Adipose tissue (tissue), 3 donors: ENCODE measurements around the gene NMNAT2. TPM values are rescaled to one million over a fixed set of nuclear protein-coding genes. Genes with fewer than 3 reads are reported as not detected.
"Not testable (repeated sequence)": the region's sequence is repeated elsewhere in the genome, so short reads cannot be mapped to it uniquely, and the experiment has no call there.

Source experiments
- H3K27ac ChIP-seq: one replicate; pipeline ENCODE4 v1.5.1; 2013; ENCODE audit warnings: low read depth, low read length
- WGBS, 3 donors: extraction: QIAGEN DNeasy Blood & Tissue Kit; methylation state at CpG; one replicate each; pipeline ENCODE4 v1.1.7; 2013; 5-methylcytosine and 5-hydroxymethylcytosine counted together
- polyA plus RNA-seq, 3 donors: library from polyadenylated mRNA; stranded (reverse); fragments of 200-250 nt; gene quantifications; one replicate each; pipeline ENCODE4 v1.2.3, GENCODE V29; 2013
- donor health status: healthy with polysubstance abuse.
- donor health status: Bipolar disorder and iron deficiency.
- donor health status: healthy.

NMNAT2 gene
- polyA plus RNA-seq, 3 donors: 0.90 to 1.9 (median 1.3) TPM

DNA sequence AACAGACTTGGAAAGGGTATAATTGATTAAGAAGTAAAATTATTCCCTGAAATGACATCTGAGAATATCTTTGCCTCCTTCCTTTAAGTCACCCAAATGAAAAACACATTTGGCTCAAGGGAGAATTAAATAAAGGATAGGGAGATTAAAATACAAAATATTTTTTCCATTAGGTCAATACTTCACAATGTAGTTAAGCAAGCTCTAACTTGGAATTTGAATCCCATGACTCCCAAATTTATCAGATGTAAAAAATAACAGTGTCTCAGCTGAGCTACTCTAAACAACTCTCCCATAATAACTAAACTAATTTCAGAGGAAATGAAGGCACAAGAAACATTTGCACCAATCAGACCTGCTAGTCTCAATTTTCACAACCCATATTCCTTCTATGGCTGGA lies 6.5 kb upstream of the NMNAT2 start:
- no peak overlapping the region for H3K27ac ChIP-seq

DNA sequence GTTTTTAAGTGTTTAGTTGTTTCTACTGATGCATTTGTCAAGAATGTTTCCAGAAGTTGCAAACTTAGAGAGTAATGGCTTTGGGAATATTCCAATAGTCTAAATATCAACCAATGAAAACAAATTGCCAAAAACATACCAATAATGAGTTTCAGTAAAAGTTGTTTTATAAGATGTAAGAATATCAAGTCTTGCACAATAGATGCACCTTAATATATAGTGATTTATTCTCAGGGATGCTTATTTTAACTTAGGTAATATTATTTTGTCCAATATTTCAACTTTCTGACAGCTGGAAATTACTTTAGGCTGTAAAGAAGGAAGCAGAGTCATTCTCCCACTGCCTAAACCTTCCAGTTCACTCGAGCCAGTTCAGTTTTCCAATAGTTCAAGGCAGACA lies 5.4 kb upstream of the NMNAT2 start:
- no peak overlapping the region for H3K27ac ChIP-seq
- 13 to 54% (median 50%) methylated on average over 1 of the region's 1 CpG for WGBS, 3 donors

GRCh38 chr1:183419399-183419798 lies 1.2 kb upstream of the NMNAT2 start:
- WGBS, 3 donors: 61 to 85% (median 73%) methylated on average over 3 of the region's 3 CpGs
- no peak overlapping the region for H3K27ac ChIP-seq

DNA sequence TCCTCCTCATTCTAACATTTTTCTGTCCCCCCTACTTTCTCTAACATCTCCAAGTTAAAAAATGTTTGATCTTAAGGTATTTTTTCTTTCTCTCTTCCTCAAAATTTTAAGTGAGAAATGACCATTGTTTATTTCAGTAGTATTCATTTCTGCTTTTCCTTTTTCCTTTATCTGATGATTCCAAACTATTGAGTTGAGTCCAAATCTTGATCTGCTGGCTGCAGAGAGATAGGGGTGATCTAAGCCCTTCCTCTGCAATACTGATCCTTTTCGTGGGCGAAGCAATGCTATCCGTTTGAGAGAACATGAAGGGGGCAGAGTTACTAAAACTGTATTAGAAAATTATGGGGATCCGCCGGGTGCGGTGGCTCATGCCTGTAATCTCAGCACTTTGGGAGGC lies 516 bp upstream of the NMNAT2 start:
- WGBS, 3 donors: 59 to 77% (median 64%) methylated on average over 6 of the region's 6 CpGs
- no peak overlapping the region for H3K27ac ChIP-seq

GRCh38 chr1:183416850-183417771 lies 1.1 kb downstream of the NMNAT2 start:
- no peak overlapping the region for H3K27ac ChIP-seq
- WGBS, 3 donors: 2 to 4% (median 3%) methylated on average over 69 of the region's 69 CpGs

DNA sequence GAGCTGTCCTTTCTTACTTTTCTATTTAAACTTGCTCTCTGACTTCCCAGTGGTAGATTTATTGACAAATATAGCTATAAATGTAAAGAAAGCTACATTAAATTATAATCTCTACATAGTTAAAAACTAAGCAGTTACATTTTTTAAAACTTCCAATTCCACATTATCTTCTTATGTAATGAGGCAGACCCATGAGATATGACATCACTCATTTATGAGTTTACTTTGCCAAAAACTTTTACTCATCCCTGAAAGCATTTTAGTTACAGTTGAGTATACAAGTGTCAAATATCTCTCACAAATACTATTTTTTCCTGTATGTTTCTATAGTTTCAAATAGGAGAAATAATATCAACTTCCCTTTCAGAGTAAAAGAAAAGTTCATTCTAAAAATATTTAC lies 3.8 kb downstream of the NMNAT2 start:
- H3K27ac ChIP-seq: no peak overlapping the region

DNA sequence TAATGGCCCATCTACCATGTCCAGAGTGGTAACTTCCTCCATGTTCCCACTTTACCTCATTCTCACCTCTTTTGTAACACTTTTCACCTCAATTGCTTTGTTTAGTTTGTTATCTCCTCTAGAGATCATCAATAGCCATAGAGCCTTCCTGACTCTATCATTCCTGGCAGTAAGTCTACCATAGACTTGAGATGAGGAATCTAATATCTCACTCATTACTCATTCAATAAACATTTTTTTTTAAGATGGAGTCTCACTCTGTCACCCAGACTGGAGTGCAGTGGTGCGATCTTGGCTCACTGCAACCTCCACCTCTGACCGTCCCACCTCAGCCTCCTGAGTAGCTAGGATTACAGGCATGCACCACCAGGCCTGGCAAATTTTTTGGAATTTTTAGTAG lies 7.1 kb downstream of the NMNAT2 start:
- WGBS, 3 donors: 90 to 97% (median 97%) methylated on average over 2 of the region's 2 CpGs
- H3K27ac ChIP-seq: no peak overlapping the region

DNA sequence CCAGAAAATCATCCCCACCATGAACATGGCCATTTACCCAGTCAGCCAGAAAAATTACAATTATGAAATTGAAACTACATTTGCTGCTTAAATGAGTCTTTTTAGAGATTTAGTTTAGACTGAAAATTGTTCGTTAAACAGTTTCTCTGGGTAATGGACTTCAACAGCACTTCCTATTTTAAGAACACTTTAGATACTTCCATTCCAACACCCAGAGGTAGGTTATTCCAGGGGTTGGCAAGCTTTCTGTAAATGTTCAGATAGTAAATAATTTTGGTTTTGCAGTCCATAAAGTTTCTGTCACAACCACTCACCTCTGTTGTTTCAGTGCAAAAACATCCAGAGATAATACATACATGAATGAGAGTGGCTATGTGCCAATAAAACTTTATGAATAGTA lies 10.2 kb downstream of the NMNAT2 start:
- 81 to 93% (median 88%) methylated on average over 1 of the region's 1 CpG for WGBS, 3 donors

GRCh38 chr1:183407474-183407873 lies 10.7 kb downstream of the NMNAT2 start:
- 78 to 81% (median 80%) methylated on average over 2 of the region's 2 CpGs for WGBS, 3 donors
- H3K27ac ChIP-seq: no peak overlapping the region

More for the DNA sequence above, 10.2 kb downstream of the NMNAT2 start:
- no peak overlapping the region for H3K27ac ChIP-seq

GRCh38 chr1:183404476-183404875 lies 13.7 kb downstream of the NMNAT2 start:
- H3K27ac ChIP-seq: no peak overlapping the region
- WGBS, 3 donors: 47 to 75% (median 59%) methylated on average over 2 of the region's 2 CpGs

GRCh38 chr1:183403498-183403897 lies 14.7 kb downstream of the NMNAT2 start:
- WGBS, 3 donors: 49 to 59% (median 52%) methylated on average over 3 of the region's 3 CpGs

GRCh38 chr1:183401565-183401964 lies 16.6 kb downstream of the NMNAT2 start:
- H3K27ac ChIP-seq: not testable (repeated sequence)
- 38 to 79% (median 45%) methylated on average over 1 of the region's 1 CpG for WGBS, 3 donors

More at GRCh38 chr1:183403498-183403897, 14.7 kb downstream of the NMNAT2 start:
- H3K27ac ChIP-seq: no peak overlapping the region

GRCh38 chr1:183394435-183394834 lies 23.7 kb downstream of the NMNAT2 start:
- WGBS, 3 donors: 81 to 97% (median 92%) methylated on average over 2 of the region's 2 CpGs
- H3K27ac ChIP-seq: no peak overlapping the region

DNA sequence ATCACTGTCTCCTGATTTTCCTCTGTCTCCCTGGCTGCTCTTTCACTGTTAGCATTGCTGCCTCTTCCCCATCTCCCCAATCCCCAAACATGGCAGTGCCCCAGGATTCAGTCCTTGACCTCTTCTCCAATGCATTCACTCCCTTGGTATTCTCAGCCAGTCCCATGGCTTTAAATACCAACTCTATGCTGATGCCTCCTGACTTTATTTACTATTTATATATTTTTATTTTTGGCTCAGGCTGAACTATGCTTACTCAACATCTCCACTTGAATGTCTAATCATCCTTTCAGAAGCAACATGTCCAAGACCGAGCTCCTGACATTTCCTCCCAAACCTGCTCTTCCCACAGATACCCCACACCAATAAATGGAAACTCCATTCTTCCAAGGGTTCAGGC lies 26.3 kb downstream of the NMNAT2 start:
- 72 to 92% (median 90%) methylated on average over 1 of the region's 1 CpG for WGBS, 3 donors
- H3K27ac ChIP-seq: no peak overlapping the region

DNA sequence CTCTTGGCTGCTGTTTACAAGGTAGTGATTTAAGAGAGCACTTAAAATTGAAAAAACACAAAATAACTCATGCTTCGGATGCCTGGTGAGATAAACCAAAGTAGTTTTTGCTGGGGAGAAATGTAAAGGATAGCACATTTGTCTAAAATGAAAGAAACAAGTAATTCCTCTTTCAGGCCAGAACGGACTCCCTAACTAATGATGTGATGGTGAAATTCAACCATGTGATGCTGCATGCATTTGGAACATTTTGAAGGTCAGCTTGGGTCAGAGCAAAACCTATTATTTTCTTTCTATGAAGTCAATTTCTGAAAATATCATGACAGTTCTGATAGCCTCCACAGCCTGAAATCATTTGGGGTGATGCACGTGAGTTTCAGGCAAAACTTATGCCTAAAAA lies 27.6 kb downstream of the NMNAT2 start:
- 52 to 56% (median 55%) methylated on average over 3 of the region's 3 CpGs for WGBS, 3 donors
- no peak overlapping the region for H3K27ac ChIP-seq

- 50 to 75% (median 74%) methylated on average over 6 of the region's 6 CpGs for WGBS, 3 donors
- H3K27ac ChIP-seq: no peak overlapping the region
Measured at GRCh38 chr1:183388735-183389134, 29.4 kb downstream of the NMNAT2 start.

DNA sequence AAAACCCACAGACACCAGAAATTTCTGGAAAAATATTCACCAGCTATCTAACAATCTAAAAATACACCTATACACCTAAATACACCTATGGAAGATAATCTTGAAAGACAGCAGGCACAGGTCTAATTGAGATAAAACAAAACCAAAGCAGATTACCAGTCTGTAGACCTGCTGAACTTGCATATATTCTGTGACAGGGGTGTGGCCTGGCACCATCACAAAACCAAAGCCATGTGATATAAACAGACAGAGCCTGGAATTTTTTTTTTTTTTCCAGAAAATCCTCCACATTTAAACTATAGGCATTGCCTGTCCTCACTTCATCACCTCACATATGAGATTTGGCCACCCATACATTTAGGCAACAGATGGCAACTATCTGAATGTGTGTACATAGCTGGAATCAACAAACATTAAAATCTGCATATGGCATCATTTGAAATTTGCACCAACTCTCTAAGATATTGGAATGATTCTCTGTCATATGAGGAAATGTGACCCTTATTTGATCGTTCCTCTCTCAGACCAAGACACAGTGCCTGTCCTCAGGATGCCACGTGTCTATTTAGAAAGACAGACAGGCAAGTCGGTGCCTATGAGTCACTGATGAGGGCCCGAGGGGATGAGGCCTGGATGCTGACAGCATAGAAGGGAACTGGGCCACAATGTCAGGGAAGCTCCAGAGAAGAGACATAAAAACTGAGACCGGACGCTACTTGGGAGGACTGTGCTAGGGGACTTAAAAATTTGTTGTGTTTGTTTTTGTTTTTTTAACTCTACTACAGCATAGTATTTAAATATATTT lies 32.6 kb downstream of the NMNAT2 start:
- H3K27ac ChIP-seq: no peak overlapping the region
- 72 to 82% (median 81%) methylated on average over 6 of the region's 6 CpGs for WGBS, 3 donors

DNA sequence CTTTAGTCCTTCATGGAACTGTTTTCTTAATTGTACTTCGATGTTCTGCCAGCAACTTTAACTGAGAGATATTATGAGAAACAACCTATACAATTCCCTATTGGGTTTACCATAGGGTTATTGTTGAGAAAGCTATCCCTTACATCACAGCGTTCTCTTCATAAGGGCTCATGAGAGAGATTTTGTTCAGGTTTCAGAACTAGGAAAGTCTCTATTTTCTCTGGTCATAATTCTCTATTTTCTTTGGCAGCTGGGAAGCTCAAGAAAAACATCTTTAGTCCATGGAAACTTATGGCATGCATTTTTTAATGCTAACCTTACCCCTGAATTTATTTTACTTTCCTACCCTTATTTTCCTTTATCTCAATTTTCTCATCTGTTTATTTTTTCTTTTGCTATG lies 38.2 kb downstream of the NMNAT2 start:
- H3K27ac ChIP-seq: no peak overlapping the region
- 90 to 94% (median 93%) methylated on average over 2 of the region's 2 CpGs for WGBS, 3 donors

GRCh38 chr1:183375381-183375780 lies 42.8 kb downstream of the NMNAT2 start:
- H3K27ac ChIP-seq: no peak overlapping the region
- WGBS, 3 donors: 82 to 92% (median 91%) methylated on average over 2 of the region's 2 CpGs
